Liver (tissue), 9 donors: ENCODE data around the gene C2orf92. TPM values are rescaled to one million over a fixed set of nuclear protein-coding genes. Genes with fewer than 3 reads are reported as not detected.

ENCODE experiments used
- DNase-seq: peaks from one replicate; pipeline ENCODE4 v3.0.0-alpha.2; 2017; ENCODE audit warnings: low spot score
- H3K27ac ChIP-seq, 2 donors: one replicate each; pipeline ENCODE4 v1.7.0; 2013; ENCODE audit warnings: inconsistent platforms in 2 of 2, low read length in 2 of 2, control low read depth in 1 of 2, low read depth in 1 of 2, mild to moderate bottlenecking in 1 of 2
- H3K27me3 ChIP-seq, 4 donors: one replicate each; pipeline versions ENCODE4 v1.6.1 to v1.7.0; 2013; ENCODE audit warnings: low read length in 3 of 4, inconsistent platforms in 1 of 4, mild to moderate bottlenecking in 1 of 4, moderate library complexity in 1 of 4; ENCODE audit not compliant: control insufficient read depth in 4 of 4, insufficient read depth in 4 of 4
- H3K36me3 ChIP-seq, 4 donors: one replicate each; pipeline versions ENCODE4 v1.6.1 to v1.7.0; 2013; ENCODE audit warnings: low read length in 3 of 4, mild to moderate bottlenecking in 3 of 4, low read depth in 1 of 4, moderate library complexity in 1 of 4; ENCODE audit not compliant: control insufficient read depth in 4 of 4, insufficient read depth in 3 of 4
- H3K4me1 ChIP-seq, 4 donors: one replicate each; pipeline versions ENCODE4 v1.6.1 to v1.7.0; 2013; ENCODE audit warnings: low read length in 3 of 4, mild to moderate bottlenecking in 3 of 4, moderate library complexity in 1 of 4; ENCODE audit not compliant: control insufficient read depth in 4 of 4, insufficient read depth in 4 of 4
- H3K4me3 ChIP-seq, 3 donors: one replicate each; pipeline versions ENCODE4 v1.6.1 to v1.7.0; 2013; ENCODE audit warnings: low read length in 3 of 3, control low read depth in 1 of 3, low read depth in 1 of 3, mild to moderate bottlenecking in 1 of 3
- H3K9ac ChIP-seq, 2 donors: one replicate each; pipeline ENCODE4 v1.7.0; 2013; ENCODE audit warnings: low read length in 2 of 2, mild to moderate bottlenecking in 2 of 2, moderate library complexity in 2 of 2, control low read depth in 1 of 2, low read depth in 1 of 2
- H3K9me3 ChIP-seq, 4 donors: one replicate each; pipeline versions ENCODE4 v1.6.1 to v1.7.0; 2013; ENCODE audit warnings: low read length in 3 of 4; ENCODE audit not compliant: control insufficient read depth in 4 of 4
- CTCF ChIP-seq: fragments of 150-350 bp; IDR thresholded peaks from 2 replicates; pipeline ENCODE4 v1.5.1; 2017; ENCODE audit warnings: improper control_type of control experiment, low read depth, low read length; ENCODE audit not compliant: missing input control
- EGR1 ChIP-seq, 2 donors: IDR thresholded peaks; 2 replicates each; pipeline ENCODE4 v1.6.1; 2016 to 2018; ENCODE audit warnings: antibody characterized with exemption in 2 of 2, low read depth in 2 of 2
- FOXA1 ChIP-seq: IDR thresholded peaks from 2 replicates; pipeline ENCODE4 v1.6.1; 2016; ENCODE audit warnings: antibody characterized with exemption
- FOXA2 ChIP-seq: IDR thresholded peaks from 2 replicates; pipeline ENCODE4 v1.6.1; 2016; ENCODE audit warnings: antibody characterized with exemption
- GABPA ChIP-seq, 2 donors: IDR thresholded peaks in 1 of 2; conservative IDR thresholded peaks in 1 of 2; 2 replicates each; pipeline ENCODE4 v1.6.1; 2016; ENCODE audit warnings: antibody characterized with exemption in 2 of 2, mild to moderate bottlenecking in 1 of 2, moderate library complexity in 1 of 2
- HNF4A ChIP-seq, 2 donors: conservative IDR thresholded peaks; 2 replicates each; pipeline ENCODE4 v1.6.1; 2016; ENCODE audit warnings: antibody characterized with exemption in 2 of 2, mild to moderate bottlenecking in 2 of 2
- NR2F2 ChIP-seq: IDR thresholded peaks from 2 replicates; pipeline ENCODE4 v1.6.1; 2016; ENCODE audit warnings: antibody characterized with exemption
- RAD21 ChIP-seq, 2 donors: IDR thresholded peaks; 2 replicates each; pipeline ENCODE4 v1.6.1; 2016; ENCODE audit warnings: antibody characterized with exemption in 2 of 2, mild to moderate bottlenecking in 2 of 2
- REST ChIP-seq: IDR thresholded peaks from 2 replicates; pipeline ENCODE4 v1.6.1; 2016; ENCODE audit warnings: antibody characterized with exemption, mild to moderate bottlenecking
- RXRA ChIP-seq, 2 donors: IDR thresholded peaks; 2 replicates each; pipeline ENCODE4 v1.6.1; 2017 to 2018; ENCODE audit warnings: antibody characterized with exemption in 2 of 2, mild to moderate bottlenecking in 1 of 2
- TAF1 ChIP-seq: conservative IDR thresholded peaks from 2 replicates; pipeline ENCODE4 v1.6.1; 2016; ENCODE audit warnings: antibody characterized with exemption, mild to moderate bottlenecking
- YY1 ChIP-seq: IDR thresholded peaks from 2 replicates; pipeline ENCODE4 v1.6.1; 2016; ENCODE audit warnings: antibody characterized with exemption, mild to moderate bottlenecking
- ZBTB33 ChIP-seq: IDR thresholded peaks from 2 replicates; pipeline ENCODE4 v1.6.1; 2016; ENCODE audit warnings: antibody characterized with exemption
- WGBS: extraction: QIAGEN DNeasy Blood & Tissue Kit; methylation state at CpG from one replicate; pipeline ENCODE4 v1.1.7; 2013; 5-methylcytosine and 5-hydroxymethylcytosine counted together
- polyA plus RNA-seq, 2 donors: library from polyadenylated mRNA; stranded (reverse) in 1 of 2; unstranded in 1 of 2; fragments of 200-250 nt in 1 of 2; fragments of >200 nt in 1 of 2; fragmentation: Nextera tagmentation in 1 of 2; extraction: Ambion mirVana in 1 of 2; gene quantifications; one replicate each; pipeline versions ENCODE4 v1.2.1 to v1.2.3, GENCODE V29; 2013 to 2015
- total RNA-seq, 2 donors: library from RNA; depleted of rRNA; stranded (reverse); fragments of >200 nt; gene quantifications; one replicate each; pipeline ENCODE4 v1.2.3, GENCODE V29; 2014
- donor health status: healthy.
- donor health status: healthy.
- donor health status: healthy.
- donor health status: healthy.
- donor health status: healthy.

The C2orf92 gene
- total and polyA plus RNA-seq, 4 donors, result 0.96 to 8.0 (median 2.7) TPM

- H3K4me3 ChIP-seq, result no peak overlapping the region
- no peaks in the 10 kb centered on the region for H3K4me1 ChIP-seq
- H3K27ac ChIP-seq, result no peak overlapping the region
- H3K36me3 ChIP-seq, result no peaks in the 10 kb centered on the region
- 81% methylated on average over 9 of the region's 9 CpGs for whole genome bisulfite sequencing
- TF ChIP-seq CTCF, result no peak
- no peak for TF ChIP-seq NR2F2
- TF ChIP-seq ZBTB33, result no peak
- H3K9ac ChIP-seq, result no peak overlapping the region
- no peaks in the 10 kb centered on the region for H3K9me3 ChIP-seq
- H3K27me3 ChIP-seq, result no peaks in the 10 kb centered on the region
- DNase-seq, result no peak
Observed at GRCh38 chr2:97715951-97716694, 46.6 kb downstream of the C2orf92 start.

GRCh38 chr2:97716695-97717612 is 47.4 kb downstream of the C2orf92 start:
- no peak overlapping the region for H3K27ac ChIP-seq
- H3K9ac ChIP-seq, result no peak overlapping the region
- 87% methylated on average over 21 of the region's 21 CpGs for WGBS
- DNase-seq, result no peak
- no peak overlapping the region for H3K4me3 ChIP-seq
- H3K9me3 ChIP-seq, result no peaks in the 10 kb centered on the region
- H3K4me1 ChIP-seq, result no peaks in the 10 kb centered on the region
- TF ChIP-seq FOXA2 (no peak), TAF1 (no peak), YY1 (no peak), GABPA (IDR thresholded peaks at IDR 0.05 in 1 of 2, conservative IDR thresholded peaks at IDR 0.05 in 1 of 2) (no peak)
- H3K36me3 ChIP-seq, result no peaks in the 10 kb centered on the region
- H3K27me3 ChIP-seq, result no peaks in the 10 kb centered on the region

- no peak overlapping the region for H3K9ac ChIP-seq
- no peaks in the 10 kb centered on the region for H3K4me1 ChIP-seq
- no peak overlapping the region for H3K27ac ChIP-seq
- H3K9me3 ChIP-seq, result no peaks in the 10 kb centered on the region
- no peak overlapping the region for H3K4me3 ChIP-seq
- TF ChIP-seq FOXA2, result no peak
- no peak for TF ChIP-seq EGR1 (IDR thresholded peaks at IDR 0.05; ENCODE audit: low read depth in 2 of 2)
- TF ChIP-seq NR2F2, result no peak
- TF ChIP-seq HNF4A (conservative IDR thresholded peaks at IDR 0.05), result no peak
- no peak for TF ChIP-seq RAD21 (IDR thresholded peaks at IDR 0.05)
- no peak for TF ChIP-seq CTCF
- TF ChIP-seq RXRA (IDR thresholded peaks at IDR 0.05), result no peak
- no peak for TF ChIP-seq YY1
- no peak for TF ChIP-seq TAF1
- TF ChIP-seq REST, result no peak
- no peak for TF ChIP-seq FOXA1
- WGBS, result 64% methylated on average over 3 of the region's 3 CpGs
- no peaks in the 10 kb centered on the region for H3K36me3 ChIP-seq
- no peaks in the 10 kb centered on the region for H3K27me3 ChIP-seq
- DNase-seq, result no peak
Observed at GRCh38 chr2:97717613-97717995, 48.1 kb downstream of the C2orf92 start.
